Gastroesophageal sphincter (tissue), 4 donors: ENCODE data around the gene FDX1. TPM values are rescaled to one million over a fixed set of nuclear protein-coding genes. Genes with fewer than 3 reads are reported as not detected.

Experiments used
- ATAC-seq: fragments of 150-250 bp; one replicate; pipeline ENCODE4 v1.9.1; 2016; ENCODE audit warnings: mild to moderate bottlenecking, moderate library complexity
- H3K27ac ChIP-seq, 4 donors: fragments of 200-600 bp; sonication (generic) in 3 of 4; 1 replicate in 3 of 4; 2 replicates in 1 of 4; pipeline ENCODE4 v1.5.1; 2016 to 2019
- H3K27me3 ChIP-seq: fragments of 200-600 bp; sonication (generic); one replicate; pipeline ENCODE4 v1.5.1; 2019
- H3K36me3 ChIP-seq, 2 donors: fragments of 200-600 bp; sonication (generic); one replicate each; pipeline ENCODE4 v1.5.1; 2019; ENCODE audit warnings: control low read depth in 1 of 2
- H3K4me1 ChIP-seq, 3 donors: fragments of 200-600 bp; sonication (generic); 1 replicate in 2 of 3; 2 replicates in 1 of 3; pipeline ENCODE4 v1.5.1; 2016 to 2019; ENCODE audit warnings: control low read depth in 2 of 3
- H3K4me3 ChIP-seq, 2 donors: fragments of 200-600 bp; sonication (generic); one replicate each; pipeline ENCODE4 v1.5.1; 2019; ENCODE audit warnings: mild to moderate bottlenecking in 1 of 2, moderate library complexity in 1 of 2
- H3K9me3 ChIP-seq, 3 donors: fragments of 200-600 bp; sonication (generic); one replicate each; pipeline ENCODE4 v1.5.1; 2017 to 2019; ENCODE audit warnings: control low read depth in 2 of 3
- EP300 ChIP-seq: sonication (generic); formaldehyde crosslinking; IDR thresholded peaks from one replicate; pipeline ENCODE4 v1.6.1; 2017; ENCODE audit warnings: antibody characterized with exemption, mild to moderate bottlenecking
- POLR2A ChIP-seq, 2 donors: fragments of 450-650 bp; IDR thresholded peaks; one replicate each; pipeline ENCODE4 v1.6.1; 2017; ENCODE audit warnings: antibody characterized with exemption in 2 of 2, mild to moderate bottlenecking in 2 of 2, moderate library complexity in 1 of 2
- POLR2AphosphoS5 ChIP-seq: sonication (generic); formaldehyde crosslinking; IDR thresholded peaks from one replicate; pipeline ENCODE4 v1.6.1; 2017; ENCODE audit warnings: antibody characterized with exemption
- WGBS, 2 donors: methylation state at CpG; one replicate each; pipeline ENCODE4 v1.1.5; 2018; ENCODE audit warnings: low coverage in 1 of 2; 5-methylcytosine and 5-hydroxymethylcytosine counted together
- total RNA-seq, 4 donors: library from RNA; depleted of rRNA; stranded (reverse); fragments of >200 nt; gene quantifications; one replicate each; pipeline ENCODE4 v1.1.0, GENCODE V29; 2016
- TF ChIP-seq, protein P1 (sequence below), 4 experiments: fragments of 200-600 bp in 2 of 4; fragments of 450-650 bp in 2 of 4; sonication (generic) in 1 of 4; IDR thresholded peaks; one replicate each; pipeline ENCODE4 v1.5.1; 2017 to 2019; ENCODE audit warnings: antibody characterized with exemption in 4 of 4, mild to moderate bottlenecking in 2 of 4, moderate library complexity in 2 of 4

Gene FDX1
- total RNA-seq, 4 donors from 2014 or later, result 13.7 to 17.5 (median 14.7) TPM

DNA sequence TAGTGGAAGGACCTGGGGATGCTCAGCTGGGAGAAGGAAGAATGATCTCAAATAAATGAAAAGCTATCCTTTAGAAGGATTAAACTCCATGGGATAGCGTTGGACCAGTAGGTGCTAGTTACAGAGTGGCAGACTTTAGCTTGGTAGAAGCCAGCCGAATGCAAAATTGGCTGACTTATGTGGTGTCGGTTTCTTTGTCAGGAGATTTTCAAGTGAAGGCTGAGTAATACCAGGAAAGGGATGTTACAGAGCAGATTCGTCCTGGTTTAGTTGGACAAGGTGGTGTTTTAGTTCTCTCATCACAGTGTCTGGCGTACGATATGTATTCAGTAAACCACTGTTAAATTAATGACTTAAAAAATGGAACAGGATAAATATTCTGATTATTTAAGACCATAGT, 26.0 kb downstream of the FDX1 start:
- no peak overlapping the region for H3K4me3 ChIP-seq
- H3K36me3 ChIP-seq, result peaks cover 3 to 22% of the 10 kb centered on the region in 2 donors
- no peaks in the 10 kb centered on the region for H3K9me3 ChIP-seq
- peaks cover 0 to 8% (median 0%) of the 10 kb centered on the region in 3 donors for H3K4me1 ChIP-seq
- no peak overlapping the region for H3K27ac ChIP-seq
- ATAC-seq, result no peak
- H3K27me3 ChIP-seq, result no peaks in the 10 kb centered on the region
- TF ChIP-seq POLR2A (IDR thresholded peaks at IDR 0.05) (no peak), EP300 (no peak), POLR2AphosphoS5 (no peak)
- WGBS, 2 donors, result 58 to 71% methylated on average over 6 of the region's 6 CpGs

DNA sequence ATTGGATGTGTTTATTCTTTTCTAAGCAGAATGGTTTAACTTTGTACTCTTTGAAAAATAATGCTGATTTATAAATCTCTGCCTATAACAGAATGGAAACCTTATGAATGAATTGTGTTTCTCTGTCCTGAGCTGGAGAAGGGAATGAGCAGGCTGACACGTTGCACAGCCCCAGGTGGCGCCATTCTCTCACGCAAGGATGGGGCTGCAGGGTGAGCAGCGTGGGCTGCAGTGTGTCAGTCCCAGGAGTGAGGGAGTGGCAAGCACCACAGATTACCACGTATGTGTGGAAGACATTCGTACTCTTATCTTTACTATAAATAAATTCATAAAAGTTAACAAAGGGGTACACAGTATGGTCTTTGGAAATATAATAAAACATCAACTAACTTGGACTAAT, 33.4 kb downstream of the FDX1 start:
- no peaks in the 10 kb centered on the region for H3K27me3 ChIP-seq
- no peaks in the 10 kb centered on the region for H3K4me1 ChIP-seq
- WGBS, 2 donors, result 16 to 29% methylated on average over 4 to 6 of the region's 6 CpGs
- H3K9me3 ChIP-seq, result no peaks in the 10 kb centered on the region
- peaks cover 3 to 40% of the 10 kb centered on the region in 2 donors for H3K36me3 ChIP-seq
- H3K27ac ChIP-seq, result no peak overlapping the region
- H3K4me3 ChIP-seq, result no peak overlapping the region
- peak; percentile 58 for ATAC-seq
- TF ChIP-seq, protein P1, sequence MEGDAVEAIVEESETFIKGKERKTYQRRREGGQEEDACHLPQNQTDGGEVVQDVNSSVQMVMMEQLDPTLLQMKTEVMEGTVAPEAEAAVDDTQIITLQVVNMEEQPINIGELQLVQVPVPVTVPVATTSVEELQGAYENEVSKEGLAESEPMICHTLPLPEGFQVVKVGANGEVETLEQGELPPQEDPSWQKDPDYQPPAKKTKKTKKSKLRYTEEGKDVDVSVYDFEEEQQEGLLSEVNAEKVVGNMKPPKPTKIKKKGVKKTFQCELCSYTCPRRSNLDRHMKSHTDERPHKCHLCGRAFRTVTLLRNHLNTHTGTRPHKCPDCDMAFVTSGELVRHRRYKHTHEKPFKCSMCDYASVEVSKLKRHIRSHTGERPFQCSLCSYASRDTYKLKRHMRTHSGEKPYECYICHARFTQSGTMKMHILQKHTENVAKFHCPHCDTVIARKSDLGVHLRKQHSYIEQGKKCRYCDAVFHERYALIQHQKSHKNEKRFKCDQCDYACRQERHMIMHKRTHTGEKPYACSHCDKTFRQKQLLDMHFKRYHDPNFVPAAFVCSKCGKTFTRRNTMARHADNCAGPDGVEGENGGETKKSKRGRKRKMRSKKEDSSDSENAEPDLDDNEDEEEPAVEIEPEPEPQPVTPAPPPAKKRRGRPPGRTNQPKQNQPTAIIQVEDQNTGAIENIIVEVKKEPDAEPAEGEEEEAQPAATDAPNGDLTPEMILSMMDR (IDR thresholded peaks at IDR 0.05), result peak in 3 of 4 experiments; percentile 11 to 51 (median 22)
- no peak for TF ChIP-seq POLR2AphosphoS5

DNA sequence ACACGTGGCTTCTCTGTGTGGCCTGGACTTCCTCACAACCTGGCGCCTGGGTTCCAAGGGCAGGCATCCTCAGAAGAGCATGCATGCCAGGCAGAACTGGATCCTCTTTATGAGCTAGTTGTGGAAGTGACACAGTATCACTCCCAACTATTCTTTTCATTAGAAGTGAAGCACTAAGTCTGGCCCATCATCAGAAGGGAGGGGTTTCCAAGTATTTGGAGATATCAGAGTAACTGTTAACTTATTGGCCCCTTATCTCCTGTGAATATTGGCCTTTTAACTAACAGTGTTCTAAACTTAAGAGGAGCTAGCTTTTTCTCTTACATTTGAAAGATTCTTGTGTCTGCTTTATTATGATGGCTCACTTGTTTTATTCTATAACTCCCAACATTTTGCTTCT, 35.5 kb downstream of the FDX1 start:
- WGBS, 2 donors, result 100% methylated on average over 1 to 2 of the region's 2 CpGs
- no peaks in the 10 kb centered on the region for H3K9me3 ChIP-seq
- no peak overlapping the region for H3K27ac ChIP-seq
- ATAC-seq, result no peak
- H3K4me3 ChIP-seq, result no peak overlapping the region
- H3K27me3 ChIP-seq, result no peaks in the 10 kb centered on the region
- no peaks in the 10 kb centered on the region for H3K4me1 ChIP-seq
- TF ChIP-seq EP300 (no peak), POLR2AphosphoS5 (no peak), POLR2A (IDR thresholded peaks at IDR 0.05) (no peak)
- TF ChIP-seq, protein P1 (IDR thresholded peaks at IDR 0.05), result no peak
- H3K36me3 ChIP-seq, result peaks cover 0 to 23% of the 10 kb centered on the region in 2 donors

DNA sequence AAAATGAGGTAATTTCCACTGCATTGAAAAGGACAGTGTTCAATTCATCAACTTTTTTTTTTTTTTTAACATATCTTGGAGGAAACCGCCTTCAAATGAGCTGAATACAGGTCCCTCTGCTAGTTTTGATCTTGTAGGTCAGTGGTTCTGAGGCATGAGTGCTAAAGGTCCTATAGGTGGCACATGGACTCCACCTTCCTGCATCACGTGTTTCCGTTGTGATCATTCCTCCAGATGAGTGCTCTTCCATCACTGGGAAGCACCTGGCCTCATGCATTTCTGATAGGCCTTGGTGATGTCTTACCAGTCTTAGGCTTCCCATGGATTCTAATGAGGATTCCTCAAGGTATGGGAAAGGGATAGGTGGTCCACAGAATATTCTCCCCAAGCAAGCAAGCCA, 37.8 kb downstream of the FDX1 start:
- Histone ChIP-seq H3K9me3 (no peaks in the 10 kb centered on the region), H3K27ac (no peak overlapping the region), H3K27me3 (no peaks in the 10 kb centered on the region), H3K4me1 (no peaks in the 10 kb centered on the region), H3K4me3 (no peak overlapping the region), H3K36me3 (peaks cover 0 to 14% of the 10 kb centered on the region in 2 donors)
- TF ChIP-seq, protein P1 (IDR thresholded peaks at IDR 0.05), result no peak
- TF ChIP-seq POLR2A (IDR thresholded peaks at IDR 0.05), result no peak
- no peak for TF ChIP-seq POLR2AphosphoS5
- TF ChIP-seq EP300, result no peak
- WGBS, 2 donors, result 92 to 100% methylated on average over 2 to 3 of the region's 3 CpGs
- ATAC-seq, result no peak

DNA sequence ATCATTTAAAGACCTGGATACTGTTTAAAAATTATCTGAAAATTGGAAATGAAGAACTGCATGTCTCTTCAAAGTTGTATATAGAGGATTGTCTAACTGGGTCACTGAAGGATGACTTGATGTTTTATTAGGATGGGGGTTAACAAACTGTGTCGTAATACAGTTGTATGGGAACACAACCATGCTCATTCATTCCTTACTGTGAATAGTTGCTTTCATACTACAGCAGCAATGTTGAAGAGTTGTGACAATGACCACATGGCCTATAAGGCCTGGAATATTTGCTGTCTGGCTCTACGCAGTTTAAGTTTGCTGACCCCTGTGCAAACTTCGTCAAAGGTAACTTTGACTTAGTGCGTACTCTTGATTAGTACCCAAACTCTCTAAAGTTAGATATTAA, 38.4 kb downstream of the FDX1 start:
- no peak overlapping the region for H3K4me3 ChIP-seq
- no peak overlapping the region for H3K27ac ChIP-seq
- no peaks in the 10 kb centered on the region for H3K9me3 ChIP-seq
- peaks cover 0 to 2% (median 0%) of the 10 kb centered on the region in 3 donors for H3K4me1 ChIP-seq
- no peak for TF ChIP-seq POLR2A (IDR thresholded peaks at IDR 0.05)
- TF ChIP-seq EP300, result no peak
- 93 to 94% methylated on average over 4 of the region's 4 CpGs for WGBS, 2 donors
- ATAC-seq, result no peak
- H3K27me3 ChIP-seq, result no peaks in the 10 kb centered on the region
- peaks cover 0 to 14% of the 10 kb centered on the region in 2 donors for H3K36me3 ChIP-seq

DNA sequence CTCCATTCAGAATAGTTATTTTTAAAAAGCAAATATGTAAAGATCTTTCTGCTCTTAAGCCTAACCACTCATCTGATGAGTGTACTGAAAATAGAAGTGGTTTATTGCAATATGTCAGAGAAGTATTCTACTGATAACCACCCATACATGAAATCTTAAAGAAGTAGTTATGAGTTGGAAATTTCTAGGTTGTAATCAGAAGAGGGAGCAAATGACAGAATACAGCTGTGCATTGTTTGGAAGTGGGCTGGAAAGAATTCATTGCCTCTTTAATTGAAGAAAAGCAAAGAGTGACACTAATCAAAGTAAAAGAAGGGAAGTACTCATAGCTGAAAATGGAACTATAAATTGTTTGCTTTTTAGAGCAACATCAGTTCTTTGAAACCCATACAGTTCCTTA, 39.4 kb downstream of the FDX1 start:
- H3K27me3 ChIP-seq, result no peaks in the 10 kb centered on the region
- H3K4me1 ChIP-seq, result peaks cover 0 to 7% (median 0%) of the 10 kb centered on the region in 3 donors
- H3K27ac ChIP-seq, result no peak overlapping the region
- no peaks in the 10 kb centered on the region for H3K9me3 ChIP-seq
- TF ChIP-seq, protein P1 (IDR thresholded peaks at IDR 0.05), result no peak
- no peak for TF ChIP-seq POLR2A (IDR thresholded peaks at IDR 0.05)
- TF ChIP-seq POLR2AphosphoS5, result no peak
- no peak for TF ChIP-seq EP300
- ATAC-seq, result no peak
- H3K4me3 ChIP-seq, result no peak overlapping the region
- peaks cover 0 to 9% of the 10 kb centered on the region in 2 donors for H3K36me3 ChIP-seq
